ENCODE results near the gene EP400.

Gene EP400

GRCh38 chr12:132130690-132131089 is 180.9 kb downstream of the EP400 start:
- DNase-seq = no peak
